ENCODE results near the gene RNF113B.

- no peak for TF ChIP-seq CTCF (IDR thresholded peaks at IDR 0.05)
- TF ChIP-seq EP300 (IDR thresholded peaks at IDR 0.05) = no peak
- TF ChIP-seq POLR2A (IDR thresholded peaks at IDR 0.05) = no peak
Measured at GRCh38 chr13:98171900-98172589, 5.0 kb downstream of the RNF113B start.

Measured in suprapubic skin (tissue), 3 donors.